Left colon (tissue), 2 donors: ENCODE measurements around the gene RPL38. TPM values are rescaled to one million over a fixed set of nuclear protein-coding genes. Genes with fewer than 3 reads are reported as not detected.

Source experiments
- ATAC-seq: fragments of 200-7000 bp; cut with Tn5 transposase; one replicate; pipeline ENCODE4 v1.9.1; 2020; ENCODE audit warnings: mild to moderate bottlenecking, moderate library complexity
- DNase-seq, 2 donors: peaks; one replicate each; pipeline ENCODE4 v3.0.0-alpha.2; 2020
- intact Hi-C, 2 donors: fragments of 100-400 bp; cut with DNase I in 1 of 2; cut with micrococcal nuclease in 1 of 2; formaldehyde crosslinking; loops; one replicate each; pipeline versions ENCODE4 v1.11.2 to v1.14.0; 2022; cut with DNase I, micrococcal nuclease
- long read RNA-seq: library from polyadenylated mRNA; unstranded; transcript quantifications from one replicate; pipeline ENCODE4 v2.0.0, GENCODE V29; 2021
- total RNA-seq, 2 donors: library from RNA; stranded (reverse); fragmentation: NEBNext Ultra II Directional; extraction: Animal tissue kit (Norgen Biotek cat#: 25700); gene quantifications; one replicate each; pipeline ENCODE4 v1.2.1, GENCODE V29; 2021
- donor health status: DM: no; HTN: no; CAD: no.
- donor health status: DM: yes; HTN: yes; CAD: no.

Gene RPL38
- 100 to 1,000 TPM; 629 to 677 TPM for total RNA-seq
- long read RNA-seq, transcript RPL38-201 (5 exons, 1,170 nt), result major isoform, 78 of 98 reads
- long read RNA-seq, transcript RPL38-202 (5 exons, 431 nt), result minor isoform, 13 of 98 reads
- long read RNA-seq, transcript RPL38-206 (4 exons, 532 nt), result minor isoform, 5 of 98 reads
- long read RNA-seq, partial matches to known transcripts, result 1 of 98 reads
- long read RNA-seq, other reads (novel, unspliced or antisense), result 0 of 98 reads

GRCh38 chr17:74203439-74204240, at the start of gene RPL38:
RPL38 (plus strand) TSS chr17:74203678; CDS start chr17:74203956, 278 bp downstream.
- peak; percentile 90 for ATAC-seq
- peak; percentile 96 to 97 for DNase-seq
- intact Hi-C loops, result no loop called here

GRCh38 chr17:74153821-74154430, 49.6 kb upstream of the RPL38 start:
- no peak for ATAC-seq
- intact Hi-C loops, result no loop called here
- no peak for DNase-seq

GRCh38 chr17:74156878-74157277, 46.6 kb upstream of the RPL38 start:
- no peak for DNase-seq
- intact Hi-C loops, result no loop called here

GRCh38 chr17:74157366-74157765, 46.1 kb upstream of the RPL38 start:
- ATAC-seq (no peak), DNase-seq (no peak)
- intact Hi-C loops, result no loop called here

More at GRCh38 chr17:74156878-74157277, 46.6 kb upstream of the RPL38 start:
- ATAC-seq, result no peak

- ATAC-seq, result no peak
- no peak for DNase-seq
- intact Hi-C loops, result no loop called here
These were observed 44.7 kb upstream of the RPL38 start for GRCh38 chr17:74158761-74159160.

GRCh38 chr17:74159226-74159840, 44.1 kb upstream of the RPL38 start:
- intact Hi-C loops, result no loop called here
- no peak for DNase-seq
- no peak for ATAC-seq

GRCh38 chr17:74160656-74161502, 42.6 kb upstream of the RPL38 start:
- ATAC-seq (no peak), DNase-seq (no peak)
- intact Hi-C loops, result no loop called here

GRCh38 chr17:74161503-74161875, 42.0 kb upstream of the RPL38 start:
- DNase-seq (no peak), ATAC-seq (no peak)
- intact Hi-C loops, result no loop called here

- intact Hi-C loops, result no loop called here
- DNase-seq, result no peak
- ATAC-seq, result no peak
These were observed 40.1 kb upstream of the RPL38 start for GRCh38 chr17:74163271-74163821.

GRCh38 chr17:74163836-74164235, 39.6 kb upstream of the RPL38 start:
- intact Hi-C loops, result no loop called here
- ATAC-seq, result no peak
- DNase-seq, result no peak

GRCh38 chr17:74164446-74165045, 38.9 kb upstream of the RPL38 start:
- no peak for DNase-seq
- intact Hi-C loops, result no loop called here

GRCh38 chr17:74165797-74166365, 37.6 kb upstream of the RPL38 start:
- ATAC-seq (no peak), DNase-seq (no peak)
- intact Hi-C loops, result no loop called here

More at GRCh38 chr17:74164446-74165045, 38.9 kb upstream of the RPL38 start:
- no peak for ATAC-seq

- ATAC-seq (no peak), DNase-seq (no peak)
- intact Hi-C loops, result loop anchor here (10.0 kb wide), 2 partner anchors 516 to 746 kb away; no protein-coding TSS in a partner anchor
These were observed 32.6 kb upstream of the RPL38 start for GRCh38 chr17:74170924-74171323.

- intact Hi-C loops, result loop anchor here (10.0 kb wide), 2 partner anchors 518 to 748 kb away; no protein-coding TSS in a partner anchor
- ATAC-seq, result peak; percentile 77
- no peak for DNase-seq
These were observed 30.8 kb upstream of the RPL38 start for GRCh38 chr17:74172700-74173099.

- DNase-seq, result peak in 1 of 2 donors; percentile 64
These were observed 26.9 kb upstream of the RPL38 start for GRCh38 chr17:74176546-74177001.

GRCh38 chr17:74177018-74177450, 26.4 kb upstream of the RPL38 start:
- ATAC-seq (no peak), DNase-seq (no peak)
- intact Hi-C loops, result loop anchor here (5.0 to 10.0 kb wide), 3 partner anchors 522 to 752 kb away; no protein-coding TSS in a partner anchor

More at GRCh38 chr17:74176546-74177001, 26.9 kb upstream of the RPL38 start:
- ATAC-seq, result peak; percentile 92
- intact Hi-C loops, result loop anchor here (5.0 to 10.0 kb wide), 3 partner anchors 522 to 752 kb away; no protein-coding TSS in a partner anchor

GRCh38 chr17:74179576-74179975, 23.9 kb upstream of the RPL38 start:
- DNase-seq (no peak), ATAC-seq (no peak)
- intact Hi-C loops, result loop anchor here (5.0 to 10.0 kb wide), 3 partner anchors 525 to 755 kb away; no protein-coding TSS in a partner anchor
